Heart right ventricle (tissue), 16 donors: ENCODE results near the gene ST7. TPM values are rescaled to one million over a fixed set of nuclear protein-coding genes. Genes with fewer than 3 reads are reported as not detected.
A peak's percentile ranks its signal among the peaks of the same experiment; 100 is the strongest.

Source experiments
- ATAC-seq, 8 donors: fragments of 200-7000 bp; cut with Tn5 transposase; one replicate each; pipeline ENCODE4 v1.9.1; 2020; ENCODE audit warnings: mild to moderate bottlenecking in 8 of 8, moderate library complexity in 8 of 8, moderate number of reproducible peaks in 1 of 8
- DNase-seq, 2 donors: peaks; one replicate each; pipeline ENCODE4 v3.0.0-alpha.2; 2020
- H3K27ac ChIP-seq, 10 donors: fragments of 200-600 bp; sonication (generic) in 2 of 10; one replicate each; pipeline versions ENCODE4 v1.5.0 to v1.8.0; 2020 to 2022; ENCODE audit warnings: mild to moderate bottlenecking in 3 of 10
- H3K27me3 ChIP-seq, 7 donors: fragments of 200-600 bp; one replicate each; pipeline ENCODE4 v1.8.0; 2021 to 2022; ENCODE audit warnings: mild to moderate bottlenecking in 2 of 7
- H3K36me3 ChIP-seq, 9 donors: fragments of 200-600 bp; sonication (generic) in 1 of 9; one replicate each; pipeline versions ENCODE4 v1.5.0 to v1.8.0; 2020 to 2022; ENCODE audit warnings: mild to moderate bottlenecking in 2 of 9
- H3K4me1 ChIP-seq, 9 donors: fragments of 200-600 bp; sonication (generic) in 1 of 9; one replicate each; pipeline versions ENCODE4 v1.5.0 to v1.8.0; 2020 to 2022; ENCODE audit warnings: mild to moderate bottlenecking in 4 of 9
- H3K4me3 ChIP-seq, 10 donors: fragments of 200-600 bp; sonication (generic) in 2 of 10; one replicate each; pipeline versions ENCODE4 v1.5.0 to v1.8.0; 2020 to 2022; ENCODE audit warnings: mild to moderate bottlenecking in 7 of 10, moderate library complexity in 2 of 10
- H3K9me3 ChIP-seq, 11 donors: fragments of 200-600 bp in 10 of 11; sonication (generic) in 2 of 11; one replicate each; pipeline versions ENCODE4 v1.5.0 to v1.8.0; 2013 to 2022; ENCODE audit warnings: mild to moderate bottlenecking in 2 of 11, control low read depth in 1 of 11, moderate library complexity in 1 of 11
- WGBS, 2 donors: extraction: QIAGEN DNeasy Blood & Tissue Kit; methylation state at CpG; one replicate each; pipeline ENCODE4 v1.1.7; 2013; ENCODE audit warnings: inconsistent platforms in 1 of 2; 5-methylcytosine and 5-hydroxymethylcytosine counted together
- intact Hi-C, 10 donors: fragments of 100-400 bp; cut with DNase I; formaldehyde crosslinking; loops; one replicate each; pipeline versions ENCODE4 v1.11.1 to v1.14.2; 2022
- polyA plus RNA-seq, 2 donors: library from polyadenylated mRNA; stranded (reverse); fragments of 200-250 nt; gene quantifications; one replicate each; pipeline ENCODE4 v1.2.3, GENCODE V29; 2013
- total RNA-seq, 10 donors: library from RNA; stranded (reverse); fragmentation: NEBNext Ultra II Directional in 3 of 10; extraction: Animal tissue kit (Norgen Biotek cat#: 25700) in 3 of 10; gene quantifications; one replicate each; pipeline versions ENCODE4 v1.2.1 to v1.2.4, GENCODE V29; 2021 to 2023
- TF ChIP-seq, protein P1 (sequence below), 9 donors: fragments of 200-600 bp; sonication (generic) in 2 of 9; IDR thresholded peaks; one replicate each; pipeline versions ENCODE4 v1.5.0 to v1.8.0; 2021 to 2022; ENCODE audit warnings: antibody characterized with exemption in 9 of 9, mild to moderate bottlenecking in 5 of 9, moderate library complexity in 1 of 9
- donor health status: Arrhythmogenic right ventricular cardiomyopathy.
- donor health status: ischemic (EF 13 %, LVEDD 7.1; RV severe dilation, severe dysfunction).
- donor health status: healthy with polysubstance abuse.
- donor health status: DM: no; HTN: yes; CAD: no.
- donor health status: DM: no; HTN: no; CAD: no.
- donor health status: ischemic (EF 25% LVEDD 6.9; RV normal size, moderate dysfunction).
- donor health status: ischemic (EF 25% LVEDD 5.7; RV mildly dilated, moderate dysfunction).
- donor health status: healthy.
- donor health status: DM: yes; HTN: yes; CAD: no.
- donor health status: Ischemic cardiomyopathy.
- donor health status: ischemic (EF 35%, LVEDD 5.7; RV mildly dilated, moderate dysfunction).
- donor health status: nonischemic (EF 11% LVEDD 7.7; RV severe dilation, severe dysfunction).
- donor health status: DM: yes; HTN: yes; CAD: no.
- donor health status: PGD.
- donor health status: ischemic (EF 29% LVEDD 5.4; RV normal size, mild dysfunction).
- donor health status: nonischemic (EF 23%, LVEDD 6.1; RV moderate dilation, normal function).

ST7 gene
- total and polyA plus RNA-seq, 12 donors: 20.1 to 40.2 (median 23.4) TPM

DNA sequence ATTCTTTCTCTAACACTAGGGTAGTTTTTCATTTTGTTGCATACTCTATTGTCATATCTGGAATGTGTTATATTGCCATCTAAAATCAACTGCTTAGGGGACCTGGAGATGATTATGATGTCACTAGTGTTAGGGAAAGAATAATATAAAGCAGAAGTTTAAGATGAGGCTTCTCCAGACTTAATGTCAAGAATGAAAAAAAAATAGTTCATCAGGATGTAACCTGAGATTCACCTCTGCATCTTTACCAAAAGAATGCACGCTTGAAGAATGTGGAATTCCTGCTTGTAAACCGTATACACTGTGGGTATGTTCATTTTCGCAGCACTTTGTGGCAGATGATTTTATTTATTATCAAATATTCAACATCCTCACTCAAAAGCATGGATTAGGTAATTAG is 184.6 kb downstream of the ST7 start:
- intact Hi-C loops: no loop called here
- Histone ChIP-seq H3K27me3 (no peaks in the 10 kb centered on the region), H3K4me3 (no peak overlapping the region), H3K27ac (no peak overlapping the region), H3K36me3 (peaks cover 0 to 82% (median 0%) of the 10 kb centered on the region in 9 donors), H3K9me3 (no peaks in the 10 kb centered on the region), H3K4me1 (peaks cover 0 to 40% (median 0%) of the 10 kb centered on the region in 9 donors)
- no peak for ATAC-seq
- TF ChIP-seq, protein P1, sequence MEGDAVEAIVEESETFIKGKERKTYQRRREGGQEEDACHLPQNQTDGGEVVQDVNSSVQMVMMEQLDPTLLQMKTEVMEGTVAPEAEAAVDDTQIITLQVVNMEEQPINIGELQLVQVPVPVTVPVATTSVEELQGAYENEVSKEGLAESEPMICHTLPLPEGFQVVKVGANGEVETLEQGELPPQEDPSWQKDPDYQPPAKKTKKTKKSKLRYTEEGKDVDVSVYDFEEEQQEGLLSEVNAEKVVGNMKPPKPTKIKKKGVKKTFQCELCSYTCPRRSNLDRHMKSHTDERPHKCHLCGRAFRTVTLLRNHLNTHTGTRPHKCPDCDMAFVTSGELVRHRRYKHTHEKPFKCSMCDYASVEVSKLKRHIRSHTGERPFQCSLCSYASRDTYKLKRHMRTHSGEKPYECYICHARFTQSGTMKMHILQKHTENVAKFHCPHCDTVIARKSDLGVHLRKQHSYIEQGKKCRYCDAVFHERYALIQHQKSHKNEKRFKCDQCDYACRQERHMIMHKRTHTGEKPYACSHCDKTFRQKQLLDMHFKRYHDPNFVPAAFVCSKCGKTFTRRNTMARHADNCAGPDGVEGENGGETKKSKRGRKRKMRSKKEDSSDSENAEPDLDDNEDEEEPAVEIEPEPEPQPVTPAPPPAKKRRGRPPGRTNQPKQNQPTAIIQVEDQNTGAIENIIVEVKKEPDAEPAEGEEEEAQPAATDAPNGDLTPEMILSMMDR (IDR thresholded peaks at IDR 0.05): no peak
- 94 to 95% methylated on average over 3 of the region's 3 CpGs for WGBS, 2 donors
- no peak for DNase-seq

DNA sequence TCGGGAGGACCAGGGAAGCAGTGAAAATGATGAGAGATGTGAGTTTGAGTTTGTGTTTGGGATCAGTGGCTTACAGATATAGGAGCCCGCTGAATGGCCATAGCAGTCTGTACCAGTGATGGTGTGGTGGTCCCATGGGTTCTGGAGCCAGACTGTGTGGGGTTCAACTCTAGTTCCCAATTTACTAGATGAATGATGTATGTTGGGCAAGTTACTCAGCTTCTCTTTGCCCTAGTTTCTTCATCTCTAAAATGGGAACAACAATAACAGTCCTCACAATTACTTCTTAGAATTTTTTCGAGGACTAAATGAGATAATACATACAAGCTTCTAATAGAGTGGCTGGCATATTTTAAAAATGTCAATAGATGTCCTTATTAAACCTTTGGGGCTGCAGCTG is 185.2 kb downstream of the ST7 start:
- H3K9me3 ChIP-seq: no peaks in the 10 kb centered on the region
- H3K27ac ChIP-seq: peak overlapping the region in 1 of 10 donors; percentile 51
- 94 to 96% methylated on average over 3 of the region's 3 CpGs for WGBS, 2 donors
- ATAC-seq: no peak
- intact Hi-C loops: no loop called here
- H3K27me3 ChIP-seq: no peaks in the 10 kb centered on the region
- DNase-seq: no peak
- TF ChIP-seq, protein P1 (IDR thresholded peaks at IDR 0.05): no peak
- H3K36me3 ChIP-seq: peaks cover 0 to 78% (median 0%) of the 10 kb centered on the region in 9 donors
- peaks cover 0 to 38% (median 0%) of the 10 kb centered on the region in 9 donors for H3K4me1 ChIP-seq
- H3K4me3 ChIP-seq: no peak overlapping the region

DNA sequence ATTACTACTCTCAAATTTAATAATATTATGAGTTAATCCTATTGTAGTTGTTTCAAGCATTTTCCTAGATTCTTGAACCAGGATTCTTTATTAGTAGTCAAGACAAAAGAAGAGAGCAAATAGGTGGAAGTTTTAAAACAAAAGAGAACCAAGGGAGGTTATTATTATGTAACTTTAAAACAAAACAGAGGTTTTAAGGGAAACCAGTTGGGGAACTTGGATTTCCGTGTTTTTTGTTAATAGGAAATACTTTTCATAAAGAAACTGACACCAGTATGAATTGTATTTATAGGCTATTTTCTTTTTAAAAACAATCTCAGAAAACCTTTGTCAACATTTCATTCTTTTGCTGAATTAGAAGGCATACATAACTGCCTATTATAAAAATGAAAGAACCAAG is 185.7 kb downstream of the ST7 start:
- Histone ChIP-seq H3K4me3 (no peak overlapping the region), H3K4me1 (peaks cover 0 to 33% (median 0%) of the 10 kb centered on the region in 9 donors), H3K27me3 (no peaks in the 10 kb centered on the region), H3K36me3 (peaks cover 0 to 74% (median 0%) of the 10 kb centered on the region in 9 donors), H3K9me3 (no peaks in the 10 kb centered on the region), H3K27ac (peak overlapping the region in 2 of 10 donors; percentile 10 to 51)
- intact Hi-C loops: no loop called here
- DNase-seq (no peak), ATAC-seq (no peak)
- TF ChIP-seq, protein P1 (IDR thresholded peaks at IDR 0.05): no peak
- 71 to 83% methylated on average over 1 of the region's 1 CpG for WGBS, 2 donors

DNA sequence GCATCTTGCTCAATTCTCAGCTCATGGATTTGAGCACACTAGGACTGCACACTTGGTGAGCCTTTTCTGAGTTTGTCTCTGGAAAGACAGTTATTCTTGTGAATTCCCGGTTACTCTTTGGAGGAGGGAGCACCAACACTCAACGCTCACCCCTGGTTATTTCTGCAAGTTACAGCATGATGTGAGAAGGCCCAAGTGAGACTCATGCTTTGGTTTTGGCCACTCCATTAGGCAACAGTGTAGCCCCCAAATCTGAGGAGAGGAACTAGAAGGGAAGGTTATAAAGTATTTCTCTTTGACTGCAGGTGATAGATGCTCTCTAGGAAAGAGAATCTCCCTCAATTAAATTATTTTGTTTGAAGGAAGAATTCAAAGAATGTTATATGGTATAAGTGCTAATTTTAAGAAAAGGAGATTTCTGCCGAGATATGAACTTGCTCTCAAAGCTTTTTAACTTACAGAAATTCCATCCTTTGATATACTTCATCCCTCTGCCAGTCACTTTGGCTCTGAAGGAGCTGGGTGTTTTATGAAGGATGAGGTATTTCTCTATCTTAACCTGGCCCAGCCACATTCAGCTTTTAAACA is 186.2 kb downstream of the ST7 start:
- Histone ChIP-seq H3K9me3 (no peaks in the 10 kb centered on the region), H3K27ac (peak overlapping the region in 2 of 10 donors; percentile 10 to 51), H3K4me1 (peaks cover 0 to 28% (median 0%) of the 10 kb centered on the region in 9 donors), H3K27me3 (no peaks in the 10 kb centered on the region), H3K4me3 (no peak overlapping the region), H3K36me3 (peaks cover 0 to 69% (median 0%) of the 10 kb centered on the region in 9 donors)
- intact Hi-C loops: no loop called here
- TF ChIP-seq, protein P1 (IDR thresholded peaks at IDR 0.05): no peak
- ATAC-seq: peak in 1 of 8 donors; percentile 19
- no peak for DNase-seq
- WGBS, 2 donors: 51 to 82% methylated on average over 3 of the region's 3 CpGs
